ENCODE results near the gene ARF1.

DNA sequence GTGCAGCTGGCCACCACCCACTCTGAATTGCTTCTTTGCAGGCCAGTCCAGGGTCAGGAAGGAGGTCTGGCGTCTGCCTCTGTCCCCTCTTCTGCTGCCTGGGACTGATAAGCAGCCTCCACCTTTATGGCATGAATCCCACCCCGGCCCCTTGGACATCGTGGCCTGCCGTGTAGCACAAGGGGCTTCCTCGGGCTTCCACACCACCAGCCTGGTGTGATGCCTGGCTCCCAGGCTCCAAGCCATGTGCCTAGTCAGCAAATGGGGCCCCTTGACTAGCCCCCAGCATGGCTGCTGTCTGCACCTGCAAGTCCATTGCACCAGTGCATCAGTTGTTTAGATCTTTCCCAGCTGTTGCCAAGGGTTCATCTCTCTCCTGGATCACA is 9.9 kb upstream of the ARF1 start:
- TF ChIP-seq, protein P1, sequence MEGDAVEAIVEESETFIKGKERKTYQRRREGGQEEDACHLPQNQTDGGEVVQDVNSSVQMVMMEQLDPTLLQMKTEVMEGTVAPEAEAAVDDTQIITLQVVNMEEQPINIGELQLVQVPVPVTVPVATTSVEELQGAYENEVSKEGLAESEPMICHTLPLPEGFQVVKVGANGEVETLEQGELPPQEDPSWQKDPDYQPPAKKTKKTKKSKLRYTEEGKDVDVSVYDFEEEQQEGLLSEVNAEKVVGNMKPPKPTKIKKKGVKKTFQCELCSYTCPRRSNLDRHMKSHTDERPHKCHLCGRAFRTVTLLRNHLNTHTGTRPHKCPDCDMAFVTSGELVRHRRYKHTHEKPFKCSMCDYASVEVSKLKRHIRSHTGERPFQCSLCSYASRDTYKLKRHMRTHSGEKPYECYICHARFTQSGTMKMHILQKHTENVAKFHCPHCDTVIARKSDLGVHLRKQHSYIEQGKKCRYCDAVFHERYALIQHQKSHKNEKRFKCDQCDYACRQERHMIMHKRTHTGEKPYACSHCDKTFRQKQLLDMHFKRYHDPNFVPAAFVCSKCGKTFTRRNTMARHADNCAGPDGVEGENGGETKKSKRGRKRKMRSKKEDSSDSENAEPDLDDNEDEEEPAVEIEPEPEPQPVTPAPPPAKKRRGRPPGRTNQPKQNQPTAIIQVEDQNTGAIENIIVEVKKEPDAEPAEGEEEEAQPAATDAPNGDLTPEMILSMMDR (IDR thresholded peaks at IDR 0.05) = no peak
- TF ChIP-seq POLR2AphosphoS5 (IDR thresholded peaks at IDR 0.05) = no peak
- TF ChIP-seq POLR2A (IDR thresholded peaks at IDR 0.05) = no peak
- TF ChIP-seq EP300 (IDR thresholded peaks at IDR 0.05) = no peak

All from suprapubic skin (tissue), 4 donors.